AG08395 (cell line): ENCODE measurements around the gene CAV1.

Source experiments
- DNase-seq: peaks from one replicate; pipeline ENCODE4 v3.0.0; 2012; ENCODE audit warnings: mixed read lengths, low spot score

The CAV1 gene

GRCh38 chr7:116530107-116530820 is 5.4 kb downstream of the CAV1 start:
- no peak for DNase-seq

DNA sequence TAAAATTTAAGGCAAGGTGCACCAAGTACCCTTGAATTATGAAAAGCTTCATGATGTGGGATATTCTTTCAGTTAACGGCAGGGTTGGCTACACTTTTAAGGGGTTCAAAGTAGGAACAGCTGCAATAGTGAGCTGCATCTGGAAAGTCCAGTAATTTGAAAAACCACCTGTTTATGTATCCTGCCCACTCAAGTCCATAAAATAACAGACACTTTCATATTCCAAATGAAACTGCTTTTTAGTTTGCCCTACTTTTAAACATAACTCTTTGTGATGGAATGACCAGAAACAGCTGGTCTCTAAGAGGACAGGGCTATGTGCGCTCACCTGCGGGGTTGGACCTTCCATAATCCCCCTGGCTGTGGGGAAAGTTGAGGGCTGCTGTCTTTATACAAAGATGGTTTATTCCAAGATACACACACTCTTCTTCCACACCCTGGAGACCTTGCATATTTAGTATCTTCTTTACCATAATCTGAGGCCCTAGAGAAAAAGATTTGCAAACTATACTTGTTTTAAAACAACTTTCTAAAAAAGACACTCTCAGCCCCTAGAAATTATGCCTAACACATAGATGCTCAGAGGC is 7.4 kb downstream of the CAV1 start:
- no peak for DNase-seq

DNA sequence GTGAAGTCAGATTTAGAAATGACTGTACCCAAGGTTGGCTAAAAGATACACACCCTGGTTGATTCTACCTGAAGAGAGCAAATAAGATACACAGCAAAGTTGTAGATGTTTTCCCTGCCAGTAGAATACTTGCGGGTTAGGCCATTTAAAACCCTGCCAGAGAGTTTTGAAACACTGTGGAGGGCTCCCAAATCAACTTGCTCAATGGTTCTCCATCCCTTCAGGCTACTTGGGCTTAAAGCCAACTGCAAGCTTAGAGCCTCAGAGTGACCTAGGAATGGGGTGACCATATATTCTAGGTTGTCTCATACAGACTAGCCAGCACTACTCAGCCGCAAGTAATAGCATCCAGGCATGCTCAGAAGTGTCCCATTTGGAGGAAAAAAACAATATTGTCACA is 10.0 kb downstream of the CAV1 start:
- DNase-seq: peak; percentile 44

GRCh38 chr7:116535416-116535815 is 10.6 kb downstream of the CAV1 start:
- DNase-seq: no peak

- no peak for DNase-seq
Measured at GRCh38 chr7:116538138-116538537, 13.3 kb downstream of the CAV1 start.

DNA sequence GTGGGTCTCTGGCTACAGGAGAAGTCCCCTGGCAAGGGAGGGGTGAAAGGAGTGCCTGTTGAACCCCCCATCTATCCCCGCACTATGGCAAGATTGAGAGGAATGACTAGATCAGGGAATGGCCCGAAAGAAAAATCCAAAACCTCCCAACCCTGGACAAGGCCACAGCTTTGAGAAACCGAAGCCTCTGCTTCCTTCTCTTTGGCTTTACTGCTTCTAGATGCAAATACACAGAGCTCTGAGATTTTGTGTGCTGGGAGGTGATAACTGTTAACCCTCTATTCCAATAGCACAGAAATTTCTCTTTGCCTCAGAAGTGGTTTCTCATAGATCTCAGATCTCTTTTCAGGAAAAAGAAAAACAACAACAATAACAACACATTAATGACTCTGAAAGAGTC is 15.0 kb downstream of the CAV1 start:
- DNase-seq: no peak

- no peak for DNase-seq
Measured at GRCh38 chr7:116540743-116541142, 15.9 kb downstream of the CAV1 start.

DNA sequence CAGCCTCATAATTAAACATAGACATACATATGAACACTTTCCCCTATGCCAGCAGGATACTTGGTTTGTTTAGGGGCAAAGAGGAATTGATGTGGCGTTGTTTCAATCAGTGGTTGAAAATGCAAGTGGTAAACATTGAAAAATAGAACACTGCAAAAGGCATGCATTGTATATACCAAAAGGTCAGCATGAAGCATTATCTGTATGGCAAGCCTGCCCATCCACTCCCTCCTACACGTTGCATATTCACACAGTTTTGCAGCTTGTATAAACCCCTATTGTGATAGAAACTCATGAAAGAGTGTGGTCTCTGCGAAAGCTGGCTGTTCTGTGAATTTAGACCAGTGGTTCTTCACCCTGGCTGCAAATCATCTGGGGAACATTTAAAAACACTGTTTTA is 17.1 kb downstream of the CAV1 start:
- DNase-seq: no peak

- no peak for DNase-seq
Measured at GRCh38 chr7:116542618-116543017, 17.8 kb downstream of the CAV1 start.

GRCh38 chr7:116543664-116544063 is 18.8 kb downstream of the CAV1 start:
- DNase-seq: peak; percentile 64

DNA sequence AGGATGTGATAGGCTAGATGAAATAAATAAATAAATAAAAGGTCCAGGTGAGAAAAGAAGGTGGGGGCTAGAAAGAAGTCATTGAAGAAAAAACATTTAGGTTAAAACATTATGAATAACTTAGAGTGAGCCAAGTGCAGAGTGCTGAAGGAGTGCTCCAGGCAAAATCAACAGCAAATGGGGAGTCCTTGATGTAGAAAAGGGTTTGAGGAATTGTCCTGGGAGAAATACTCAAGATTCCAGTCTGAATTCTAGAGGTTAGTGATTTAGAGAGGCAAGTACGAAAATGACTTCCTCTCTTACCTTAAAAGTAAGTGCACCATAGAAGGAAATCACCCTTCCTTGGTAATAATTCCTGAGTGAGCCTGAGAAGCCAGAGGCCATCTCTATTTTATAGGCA is 19.7 kb downstream of the CAV1 start:
- DNase-seq: no peak

DNA sequence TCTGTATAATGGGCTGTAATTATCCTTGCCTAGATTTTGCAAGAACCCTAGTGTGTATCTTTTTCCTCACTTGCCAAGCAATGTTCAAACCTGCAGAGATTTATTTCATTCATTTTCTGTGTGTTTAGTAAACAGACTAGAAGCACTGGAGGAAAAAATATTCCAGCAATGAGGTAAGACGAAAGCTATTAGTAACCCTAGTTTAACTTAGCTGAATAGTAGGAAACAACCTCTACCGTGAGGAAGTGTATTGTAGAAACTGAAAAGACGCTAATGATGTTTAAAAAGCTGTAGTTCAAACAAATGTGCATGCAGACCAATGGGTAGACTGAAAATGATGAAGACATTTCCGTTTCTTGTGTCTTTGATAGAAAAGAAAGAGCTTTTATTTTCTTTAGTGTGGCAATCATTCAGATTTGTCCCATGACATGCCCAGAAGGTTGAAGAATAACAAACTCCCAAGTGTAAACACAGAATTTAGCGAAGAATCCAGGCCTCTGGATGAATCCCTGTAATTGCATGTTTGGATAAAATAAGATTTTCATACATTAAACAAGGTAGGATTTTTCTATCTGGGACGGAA is 20.7 kb downstream of the CAV1 start:
- DNase-seq: no peak

DNA sequence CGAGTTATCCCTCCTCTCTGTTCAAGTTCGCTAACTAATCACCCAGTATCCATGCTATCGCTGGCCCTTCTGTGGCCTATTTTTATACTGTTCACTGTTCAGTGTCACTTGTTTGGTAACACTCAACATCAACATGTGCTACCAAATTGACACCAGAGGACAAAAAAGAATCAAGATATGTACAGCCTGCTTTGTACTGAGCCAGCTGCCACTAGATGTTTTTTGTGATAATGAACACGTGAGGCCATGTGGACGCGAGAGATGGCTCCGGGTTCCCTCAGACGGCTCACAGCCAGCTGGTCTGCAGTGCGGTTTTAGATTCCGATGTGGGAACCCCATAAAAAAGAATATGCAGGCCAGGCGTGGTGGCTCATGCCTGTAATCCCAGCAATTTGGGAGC is 21.2 kb downstream of the CAV1 start:
- no peak for DNase-seq

DNA sequence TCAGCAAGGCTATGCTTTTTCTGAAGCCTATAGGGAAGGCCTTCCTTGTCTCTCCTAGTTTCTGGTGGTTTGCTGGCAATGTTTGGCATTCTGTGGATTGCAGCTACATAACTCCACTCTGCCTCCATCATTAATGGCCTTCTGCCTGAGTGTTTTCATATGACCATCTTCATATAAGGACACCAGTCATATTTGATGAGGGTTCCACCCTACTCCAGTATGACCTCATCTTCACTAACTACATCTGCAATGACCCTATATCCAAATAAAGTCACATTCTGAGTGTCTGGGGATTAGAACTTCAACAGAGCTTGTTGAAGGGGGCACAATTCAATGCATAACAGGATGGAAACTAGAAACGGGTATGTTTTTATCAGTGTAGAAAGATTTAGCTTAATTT is 22.1 kb downstream of the CAV1 start:
- no peak for DNase-seq

GRCh38 chr7:116547347-116547746 is 22.5 kb downstream of the CAV1 start:
- peak; percentile 83 for DNase-seq

- no peak for DNase-seq
Measured at GRCh38 chr7:116548506-116548905, 23.7 kb downstream of the CAV1 start.

DNA sequence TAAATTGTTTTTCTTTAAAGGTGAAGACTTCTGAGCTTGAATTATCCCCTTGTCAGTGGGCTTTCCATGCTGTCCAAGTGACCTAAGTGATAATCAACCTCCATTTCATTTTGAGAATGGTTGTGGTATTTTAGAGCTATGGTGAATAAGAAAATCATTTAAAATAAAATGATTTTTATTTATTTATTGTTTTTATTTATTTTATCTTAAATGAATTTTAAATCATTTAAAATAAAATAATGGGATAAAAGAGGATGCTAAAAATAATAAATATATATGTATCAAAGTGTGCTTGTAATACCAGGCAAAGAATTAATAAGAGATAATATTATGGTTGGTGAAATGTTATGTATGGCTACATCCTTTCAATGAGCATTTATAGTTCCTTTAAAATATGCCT is 24.5 kb downstream of the CAV1 start:
- DNase-seq: no peak

DNA sequence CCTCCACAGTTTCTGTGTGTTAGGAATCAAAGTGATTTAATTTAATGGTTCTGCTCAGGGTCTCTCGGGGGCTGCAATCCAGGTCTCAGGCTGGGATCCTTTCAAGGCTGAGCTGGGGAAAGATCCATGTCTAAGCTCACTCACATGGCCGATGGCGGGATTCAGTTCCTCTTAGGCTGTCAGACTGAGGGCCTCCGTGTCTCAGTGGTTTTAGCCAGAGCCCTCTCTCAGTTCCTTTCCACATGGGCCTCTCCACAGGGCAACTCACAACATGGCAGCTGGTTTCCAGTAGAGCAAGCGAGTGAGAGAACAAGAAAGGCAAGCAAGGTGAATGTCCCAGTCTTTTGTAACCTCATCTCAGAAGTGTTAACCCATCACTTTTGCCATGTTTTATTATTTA is 26.9 kb downstream of the CAV1 start:
- DNase-seq: no peak

- DNase-seq: no peak
Measured at GRCh38 chr7:116552602-116553001, 27.8 kb downstream of the CAV1 start.

DNA sequence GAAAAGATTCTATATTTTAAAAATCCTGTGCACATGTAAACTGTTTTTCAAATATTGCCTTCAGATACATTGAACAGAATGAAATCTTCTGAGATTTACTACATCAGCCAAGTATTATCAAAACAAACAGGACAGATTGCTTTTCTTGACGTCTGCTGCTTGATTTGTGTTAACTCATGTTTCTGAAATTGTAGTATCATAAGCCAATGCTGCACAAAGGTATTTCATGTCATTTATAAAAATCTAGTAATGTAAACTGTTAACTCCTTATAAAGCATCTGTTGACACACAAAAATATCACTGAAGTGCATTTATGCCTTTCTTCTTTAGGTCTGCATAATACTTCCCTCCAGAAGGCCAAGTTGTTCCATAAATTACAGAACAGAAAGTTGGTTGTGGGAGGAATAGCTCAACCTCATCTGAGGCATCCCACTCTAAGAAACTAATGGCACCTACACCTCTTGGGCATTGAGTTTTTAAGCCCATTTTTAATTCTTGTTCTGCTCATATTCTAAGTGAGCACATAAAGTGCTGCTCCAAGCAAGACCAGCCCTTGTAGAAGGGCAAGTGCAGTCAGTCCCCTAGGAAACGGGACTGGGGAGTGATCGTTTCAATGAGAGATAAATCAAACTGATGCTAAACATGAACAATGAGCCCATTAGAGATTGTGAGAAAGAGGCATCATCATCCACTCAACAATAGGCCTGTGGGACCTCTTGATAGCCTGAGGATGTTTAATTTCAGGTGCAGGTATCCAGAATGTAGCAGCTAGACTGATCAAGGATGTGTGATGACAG is 28.5 kb downstream of the CAV1 start:
- DNase-seq: no peak

DNA sequence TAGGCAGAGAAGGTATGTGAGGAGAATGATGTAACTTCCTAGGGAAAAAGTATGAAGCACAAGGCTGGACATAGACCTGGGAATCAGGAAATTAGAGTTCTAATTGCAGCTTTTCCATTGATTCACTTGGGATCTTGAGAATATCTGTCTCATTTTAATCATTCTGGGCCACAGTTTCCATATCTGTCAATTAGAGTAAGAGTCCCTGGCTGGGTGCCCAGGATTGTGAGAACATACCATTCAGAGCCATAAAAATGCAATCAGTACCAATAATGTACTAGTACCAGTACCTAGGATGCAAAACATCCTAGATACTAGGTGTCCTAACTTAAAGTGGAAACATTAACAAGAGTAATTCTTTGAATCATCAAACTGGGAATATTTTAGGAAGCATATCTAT is 29.6 kb downstream of the CAV1 start:
- DNase-seq: no peak

GRCh38 chr7:116554911-116555310 is 30.1 kb downstream of the CAV1 start:
- DNase-seq: no peak

DNA sequence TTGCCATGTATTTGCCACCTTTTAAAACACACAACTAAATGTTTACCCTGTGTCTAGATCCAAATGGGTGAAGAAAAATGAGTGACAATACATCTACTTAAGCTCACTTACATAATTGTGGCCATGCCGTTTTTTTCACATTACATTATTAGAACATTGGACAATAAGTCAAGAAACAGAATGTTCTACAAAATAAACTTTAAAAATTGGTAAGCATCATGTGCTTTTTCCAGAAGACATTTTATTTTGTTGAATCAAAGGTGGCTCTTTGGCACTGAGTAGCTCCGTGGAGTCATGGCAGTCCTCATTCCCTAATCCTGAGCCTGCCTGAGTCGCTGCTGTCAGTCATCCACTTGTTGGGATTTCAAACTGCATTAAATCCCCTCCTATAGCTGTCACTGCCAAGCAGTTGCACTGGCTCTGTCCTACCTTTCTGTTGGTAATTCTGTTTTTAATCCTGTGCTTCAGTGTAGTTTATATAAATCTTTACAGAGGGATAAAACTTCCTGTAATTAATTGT is 32.3 kb downstream of the CAV1 start:
- no peak for DNase-seq
